ENCODE results near the gene CD82. TPM values are rescaled to one million over a fixed set of nuclear protein-coding genes. Genes with fewer than 3 reads are reported as not detected.

The CD82 gene
- total and polyA plus RNA-seq, 2 of the 8 experiments (the other 6 are each of a cell fraction or from before 2014, with no cell fraction given): 7.9 to 10.3 TPM

GRCh38 chr11:44524751-44525201 is 40.7 kb upstream of the CD82 start:
- H3K9me3 ChIP-seq (ENCODE audit: insufficient read depth in 2 of 2, low read depth in 1 of 2, low read length in 1 of 2): no peaks in the 10 kb centered on the region
- no peaks in the 10 kb centered on the region for H3K27me3 ChIP-seq (replicated peaks in 1 of 4; ENCODE audit: control insufficient read depth in 3 of 4, extremely low read depth in 1 of 4, insufficient read depth in 3 of 4, low read length in 3 of 4)
- H3K23ac ChIP-seq (ENCODE audit: insufficient read length): no peak overlapping the region
- FAIRE-seq: no peak
- TF ChIP-seq ASH2L (IDR thresholded peaks at IDR 0.05; ENCODE audit: low read length) (no peak), JUN (IDR thresholded peaks at IDR 0.05; ENCODE audit: low read depth, low read length) (no peak), ATF3 (IDR thresholded peaks at IDR 0.05; ENCODE audit: insufficient read depth, low read depth, low read length) (no peak)
- no peak overlapping the region for H2BK15ac ChIP-seq (ENCODE audit: low read length)
- H3K36me3 ChIP-seq (ENCODE audit: control insufficient read depth in 2 of 4, insufficient read depth in 4 of 4, low read length in 3 of 4): no peaks in the 10 kb centered on the region
- 0 out of 2 replicates have a peak overlapping the region, but pooled peaks have one; percentile 3 for H2BK20ac ChIP-seq (ENCODE audit: low read length)
- no peak overlapping the region for H2BK5ac ChIP-seq (ENCODE audit: low read depth, low read length)
- 78% methylated on average over 12 of the region's 12 CpGs; no CpG with 5 or more reads in 1 of the 2 experiments for WGBS, 2 experiments (ENCODE audit: extremely low coverage in 1 of 2, insufficient coverage in 1 of 2, insufficient read length in 1 of 2, insufficient replicate concordance in 2 of 2, low coverage in 1 of 2, low lambda C conversion rate in 2 of 2, missing lambda C conversion rate in 1 of 2)
- H4K20me1 ChIP-seq (replicated peaks in 1 of 2; ENCODE audit: control insufficient read depth in 1 of 2, insufficient read depth in 2 of 2, low read length in 2 of 2): no peaks in the 10 kb centered on the region
- H4K5ac ChIP-seq (ENCODE audit: insufficient read length, low read depth, low read length): no peak overlapping the region
- H2BK12ac ChIP-seq (ENCODE audit: low read depth, low read length): no peak overlapping the region
- no peak overlapping the region for H3K18ac ChIP-seq (ENCODE audit: extremely low read depth, low read length)
- ChIA-PET POLR2A (ENCODE audit: partially characterized antibody) (no interaction called here), CTCF (ENCODE audit: partially characterized antibody) (interaction anchor here (0.9 to 10.5 kb wide), 9 partner anchors 11 to 222 kb away, joined by 3 to 120 read pairs (median 4); no protein-coding TSS in a partner anchor)
- H2AK5ac ChIP-seq (ENCODE audit: low read depth, low read length): no peak overlapping the region
- H3K27ac ChIP-seq (ENCODE audit: low read depth, low read length): no peak overlapping the region
- H3K4ac ChIP-seq (replicated peaks; ENCODE audit: insufficient read length, low read depth, low read length): no peak overlapping the region
- no peaks in the 10 kb centered on the region for H3K23me2 ChIP-seq (ENCODE audit: low read depth, low read length)
- no peak overlapping the region for H4K91ac ChIP-seq (replicated peaks; ENCODE audit: insufficient read length, low read length)
- H3K4me2 ChIP-seq (ENCODE audit: insufficient read depth in 1 of 2, low read depth in 2 of 2, low read length in 2 of 2): no peak overlapping the region
- H3K56ac ChIP-seq (replicated peaks; ENCODE audit: insufficient read length, low read depth, low read length): no peak overlapping the region
- no peak overlapping the region for H3K9ac ChIP-seq (replicated peaks in 1 of 4; ENCODE audit: extremely low read depth in 1 of 4, low read depth in 3 of 4, low read length in 3 of 4)
- DNase-seq (ENCODE audit: low read depth in 1 of 2, low spot score in 2 of 2): no peak
- H3K14ac ChIP-seq (ENCODE audit: insufficient read length): no peak overlapping the region
- H2BK120ac ChIP-seq (replicated peaks; ENCODE audit: low read depth, low read length): no peak overlapping the region
- no peak overlapping the region; the same call in 1 of the 2 replicates for H4K8ac ChIP-seq (ENCODE audit: extremely low read depth, insufficient read depth, low read length)
- no peaks in the 10 kb centered on the region for H3K79me1 ChIP-seq (ENCODE audit: low read depth, low read length)
- peaks cover 0 to 7% (median 0%) of the 10 kb centered on the region in 4 experiments; a peak in 4 of 7 replicates for H3K4me1 ChIP-seq (replicated peaks in 1 of 4; ENCODE audit: control insufficient read depth in 3 of 4, insufficient read depth in 4 of 4, low read length in 3 of 4)
- no peak overlapping the region for H3K4me3 ChIP-seq (ENCODE audit: extremely low read depth in 1 of 4, insufficient read depth in 2 of 4, low read depth in 3 of 4, low read length in 4 of 4)
- H3K79me2 ChIP-seq (ENCODE audit: control insufficient read depth in 1 of 2, insufficient read depth in 2 of 2, low read length in 2 of 2): no peaks in the 10 kb centered on the region
- no peak overlapping the region for H2AFZ ChIP-seq (ENCODE audit: low read length)
